GM23338 (cell line): ENCODE results near the gene ENDOU. TPM values are rescaled to one million over a fixed set of nuclear protein-coding genes. Genes with fewer than 3 reads are reported as not detected.

Source experiments
- ATAC-seq: fragments of 200-7000 bp; cut with Tn5 transposase; 3 replicates; pipeline ENCODE4 v1.9.1; 2020
- DNase-seq: peaks from one replicate; pipeline ENCODE4 v3.0.0-alpha.2; 2015; ENCODE audit warnings: low spot score
- H2AFZ ChIP-seq: fragments of 200-600 bp; sonication (generic); 2 replicates; pipeline ENCODE4 v1.8.0; 2016; ENCODE audit warnings: antibody characterized with exemption, mild to moderate bottlenecking, moderate library complexity
- H3F3A ChIP-seq: fragments of 200-600 bp; sonication (generic); replicated peaks from 2 replicates; pipeline ENCODE4 v1.8.0; 2017; ENCODE audit warnings: antibody characterized with exemption, mixed run types, low read depth
- H3K27ac ChIP-seq: fragments of 200-600 bp; sonication (generic); 2 replicates; pipeline ENCODE4 v1.6.1; 2016; ENCODE audit warnings: low read depth
- H3K27me3 ChIP-seq: fragments of 200-600 bp; sonication (generic); 2 replicates; pipeline ENCODE4 v1.8.0; 2016; ENCODE audit warnings: mild to moderate bottlenecking, mixed run types, moderate library complexity; ENCODE audit not compliant: insufficient read depth
- H3K36me3 ChIP-seq: fragments of 200-600 bp; sonication (generic); 2 replicates; pipeline ENCODE4 v1.8.0; 2016; ENCODE audit warnings: mild to moderate bottlenecking; ENCODE audit not compliant: insufficient read depth
- H3K4me1 ChIP-seq: fragments of 200-600 bp; sonication (generic); 2 replicates; pipeline ENCODE4 v1.8.0; 2016; ENCODE audit warnings: mild to moderate bottlenecking, moderate library complexity; ENCODE audit not compliant: insufficient read depth
- H3K4me2 ChIP-seq: fragments of 200-600 bp; sonication (generic); 2 replicates; pipeline ENCODE4 v1.7.1; 2017; ENCODE audit warnings: mixed run types
- H3K4me3 ChIP-seq: fragments of 200-600 bp; sonication (generic); 2 replicates; pipeline ENCODE4 v1.6.1; 2016; ENCODE audit warnings: mixed run types
- H3K79me2 ChIP-seq: fragments of 200-600 bp; sonication (generic); replicated peaks from 2 replicates; pipeline ENCODE4 v1.8.0; 2017; ENCODE audit warnings: mild to moderate bottlenecking; ENCODE audit not compliant: insufficient read depth
- H3K9me2 ChIP-seq: fragments of 200-600 bp; sonication (generic); 2 replicates; pipeline ENCODE4 v1.8.0; 2017; ENCODE audit not compliant: insufficient read depth
- H4K20me1 ChIP-seq: fragments of 200-600 bp; sonication (generic); replicated peaks from 2 replicates; pipeline ENCODE4 v1.8.0; 2017; ENCODE audit warnings: mild to moderate bottlenecking; ENCODE audit not compliant: insufficient read depth
- H3K27ac Mint-ChIP-seq: 2 replicates; pipeline ENCODE4 v1.8.0; 2020; ENCODE audit warnings: inconsistent platforms, mild to moderate bottlenecking, moderate library complexity, mixed read lengths
- H3K27me3 Mint-ChIP-seq: 3 replicates; pipeline ENCODE4 v1.8.0; 2022; ENCODE audit warnings: low read depth, mild to moderate bottlenecking, moderate library complexity, mixed read lengths, inconsistent platforms; ENCODE audit not compliant: insufficient read depth, poor library complexity
- H3K36me3 Mint-ChIP-seq: 3 replicates; pipeline ENCODE4 v1.8.0; 2021; ENCODE audit warnings: low read depth, mild to moderate bottlenecking, inconsistent platforms, moderate library complexity, mixed read lengths
- H3K4me1 Mint-ChIP-seq: 3 replicates; pipeline ENCODE4 v1.8.0; 2020; ENCODE audit warnings: mild to moderate bottlenecking, inconsistent platforms, mixed read lengths
- H3K4me3 Mint-ChIP-seq: 3 replicates; pipeline ENCODE4 v1.8.0; 2021; ENCODE audit warnings: moderate library complexity, mild to moderate bottlenecking, inconsistent platforms, mixed read lengths
- H3K9me3 Mint-ChIP-seq: 3 replicates; pipeline ENCODE4 v1.8.0; 2020; ENCODE audit warnings: moderate library complexity, mild to moderate bottlenecking, inconsistent platforms, mixed read lengths
- CREB1 ChIP-seq: fragments of 250-450 bp; sonication (Bioruptor Pico); IDR thresholded peaks from 2 replicates; pipeline ENCODE4 v1.5.0; 2020; ENCODE audit warnings: low read depth, mild to moderate bottlenecking, moderate library complexity
- ETS1 ChIP-seq: IDR thresholded peaks from 2 replicates; pipeline ENCODE4 v1.6.1; 2016; ENCODE audit warnings: antibody characterized with exemption
- EZH2 ChIP-seq: fragments of 200-600 bp; sonication (generic); IDR thresholded peaks from one replicate; pipeline ENCODE4 v1.8.0; 2017; ENCODE audit warnings: antibody characterized with exemption, mild to moderate bottlenecking, low read depth; ENCODE audit not compliant: unreplicated experiment
- EZH2phosphoT487 ChIP-seq: fragments of 200-600 bp; sonication (generic); IDR thresholded peaks from one replicate; pipeline ENCODE4 v1.8.1; 2018; ENCODE audit warnings: antibody characterized with exemption; ENCODE audit not compliant: unreplicated experiment
- JUNB ChIP-seq: IDR thresholded peaks from one replicate; pipeline ENCODE4 v1.6.1; 2016; ENCODE audit warnings: antibody characterized with exemption; ENCODE audit not compliant: unreplicated experiment
- NANOG ChIP-seq: IDR thresholded peaks from 2 replicates; pipeline ENCODE4 v1.6.1; 2016; ENCODE audit warnings: antibody characterized with exemption, borderline replicate concordance
- POLR2AphosphoS5 ChIP-seq: IDR thresholded peaks from 2 replicates; pipeline ENCODE4 v1.6.1; 2016; ENCODE audit warnings: antibody characterized with exemption, low read depth
- REST ChIP-seq: IDR thresholded peaks from one replicate; pipeline ENCODE4 v1.6.1; 2018; ENCODE audit warnings: antibody characterized with exemption; ENCODE audit not compliant: unreplicated experiment
- STAT1 ChIP-seq: IDR thresholded peaks from one replicate; pipeline ENCODE4 v1.6.1; 2016; ENCODE audit warnings: antibody characterized with exemption; ENCODE audit not compliant: unreplicated experiment
- ZNF114 ChIP-seq: fragments of 250-450 bp; sonication (Bioruptor Pico); IDR thresholded peaks from 2 replicates; pipeline ENCODE4 v1.5.0; 2020; ENCODE audit warnings: mild to moderate bottlenecking, moderate library complexity
- ZNF331 ChIP-seq: fragments of 250-450 bp; sonication (Bioruptor Pico); IDR thresholded peaks from 2 replicates; pipeline ENCODE4 v1.5.0; 2020; ENCODE audit warnings: low read depth, mild to moderate bottlenecking, moderate library complexity
- ZNF462 ChIP-seq: fragments of 250-450 bp; sonication (Bioruptor Pico); IDR thresholded peaks from 2 replicates; pipeline ENCODE4 v1.5.0; 2020; ENCODE audit warnings: mild to moderate bottlenecking, moderate library complexity
- polyA plus RNA-seq: library from polyadenylated mRNA; unstranded; fragments of >200 nt; fragmentation: Nextera tagmentation; extraction: Ambion mirVana; gene quantifications from 2 replicates; pipeline ENCODE4 v1.2.1, GENCODE V29; 2016
- total RNA-seq: library from RNA; depleted of rRNA; stranded (reverse); fragments of >200 nt; shearing (Covaris generic); gene quantifications from 2 replicates; pipeline ENCODE4 v1.2.3, GENCODE V29; 2014
- TF ChIP-seq, protein P1 (sequence below), 2 experiments: fragments of 200-600 bp in 1 of 2; sonication (generic) in 1 of 2; conservative IDR thresholded peaks; 2 replicates each; pipeline versions ENCODE4 v1.5.1 to v1.6.1; 2016 to 2017; ENCODE audit warnings: antibody characterized with exemption in 2 of 2, low read depth in 2 of 2, mild to moderate bottlenecking in 2 of 2, moderate library complexity in 1 of 2

The ENDOU gene
- total and polyA plus RNA-seq, 2 experiments from 2014 or later = not detected

GRCh38 chr12:47704719-47705118 is 20.6 kb downstream of the ENDOU start:
- Mint-ChIP-seq H3K4me3 (peak overlapping the region; percentile 74), H3K27me3 (peaks cover 3% of the 10 kb centered on the region), H3K36me3 (peaks cover 18% of the 10 kb centered on the region), H3K27ac (no peak overlapping the region), H3K9me3 (no peaks in the 10 kb centered on the region), H3K4me1 (peaks cover 19% of the 10 kb centered on the region)
- no peak overlapping the region for H2AFZ ChIP-seq
- no peak for ATAC-seq
- peaks cover 5% of the 10 kb centered on the region; the same call in 1 of the 2 replicates for H4K20me1 ChIP-seq
- H3K27ac ChIP-seq = no peak overlapping the region
- peak overlapping the region; percentile 77 for H3K4me2 ChIP-seq
- peak overlapping the region; percentile 82 for H3K4me3 ChIP-seq
- DNase-seq = no peak
- peaks cover 33% of the 10 kb centered on the region for H3K79me2 ChIP-seq
- peaks cover 5% of the 10 kb centered on the region for H3K4me1 ChIP-seq
- no peaks in the 10 kb centered on the region for H3K9me2 ChIP-seq
- no peaks in the 10 kb centered on the region for H3K27me3 ChIP-seq
- 0 out of 2 replicates have a peak, but pooled peaks cover under 1% of the 10 kb centered on the region for H3K36me3 ChIP-seq
- H3F3A ChIP-seq = no peaks in the 10 kb centered on the region
- TF ChIP-seq CREB1 (CRISPR knock-in tag) = no peak
- no peak for TF ChIP-seq REST
- TF ChIP-seq ETS1 = no peak
- no peak for TF ChIP-seq POLR2AphosphoS5
- TF ChIP-seq EZH2 = no peak
- TF ChIP-seq, protein P1, sequence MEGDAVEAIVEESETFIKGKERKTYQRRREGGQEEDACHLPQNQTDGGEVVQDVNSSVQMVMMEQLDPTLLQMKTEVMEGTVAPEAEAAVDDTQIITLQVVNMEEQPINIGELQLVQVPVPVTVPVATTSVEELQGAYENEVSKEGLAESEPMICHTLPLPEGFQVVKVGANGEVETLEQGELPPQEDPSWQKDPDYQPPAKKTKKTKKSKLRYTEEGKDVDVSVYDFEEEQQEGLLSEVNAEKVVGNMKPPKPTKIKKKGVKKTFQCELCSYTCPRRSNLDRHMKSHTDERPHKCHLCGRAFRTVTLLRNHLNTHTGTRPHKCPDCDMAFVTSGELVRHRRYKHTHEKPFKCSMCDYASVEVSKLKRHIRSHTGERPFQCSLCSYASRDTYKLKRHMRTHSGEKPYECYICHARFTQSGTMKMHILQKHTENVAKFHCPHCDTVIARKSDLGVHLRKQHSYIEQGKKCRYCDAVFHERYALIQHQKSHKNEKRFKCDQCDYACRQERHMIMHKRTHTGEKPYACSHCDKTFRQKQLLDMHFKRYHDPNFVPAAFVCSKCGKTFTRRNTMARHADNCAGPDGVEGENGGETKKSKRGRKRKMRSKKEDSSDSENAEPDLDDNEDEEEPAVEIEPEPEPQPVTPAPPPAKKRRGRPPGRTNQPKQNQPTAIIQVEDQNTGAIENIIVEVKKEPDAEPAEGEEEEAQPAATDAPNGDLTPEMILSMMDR (conservative IDR thresholded peaks at IDR 0.05; ENCODE audit: low read depth in 2 of 2) = no peak
- TF ChIP-seq ZNF462 (CRISPR knock-in tag) = no peak
- TF ChIP-seq STAT1 = no peak
- TF ChIP-seq JUNB = no peak
- no peak for TF ChIP-seq EZH2phosphoT487
- no peak for TF ChIP-seq ZNF114 (CRISPR knock-in tag)
- TF ChIP-seq ZNF331 (CRISPR knock-in tag) = no peak
- TF ChIP-seq NANOG = no peak
